HepG2 (cell line): Measurements from ENCODE around the gene GDA. TPM values are rescaled to one million over a fixed set of nuclear protein-coding genes. Genes with fewer than 3 reads are reported as not detected.

ENCODE experiments used
- HMGA1 ChIP-seq: sonication (generic); formaldehyde crosslinking; conservative IDR thresholded peaks from 2 replicates; pipeline ENCODE4 v1.4.0; 2020; ENCODE audit warnings: missing genetic modification reagents
- HOXA3 ChIP-seq: sonication (generic); formaldehyde crosslinking; IDR thresholded peaks from 2 replicates; pipeline ENCODE4 v1.5.0; 2020; ENCODE audit warnings: missing genetic modification reagents
- KAT2B ChIP-seq: fragments of 150-350 bp; IDR thresholded peaks from 2 replicates; pipeline ENCODE4 v1.6.1; 2014; ENCODE audit warnings: low read depth, low read length, borderline replicate concordance
- KLF16 ChIP-seq, 2 experiments: sonication (generic) in 1 of 2; formaldehyde crosslinking in 1 of 2; IDR thresholded peaks; 2 replicates each; pipeline versions ENCODE4 v1.6.1 to v1.8.0; 2016 to 2023; ENCODE audit warnings: missing genetic modification reagents in 2 of 2, missing compliant biosample characterization in 1 of 2
- NR2F6 ChIP-seq, 2 experiments: IDR thresholded peaks; 2 replicates each; pipeline ENCODE4 v1.6.1; 2016; ENCODE audit warnings: antibody characterized with exemption in 1 of 2, mild to moderate bottlenecking in 1 of 2
- PAWR ChIP-seq: sonication (generic); formaldehyde crosslinking; IDR thresholded peaks from 2 replicates; pipeline ENCODE4 v1.4.0; 2020; ENCODE audit warnings: missing genetic modification reagents, mild to moderate bottlenecking, borderline replicate concordance
- PITX1 ChIP-seq: sonication (generic); formaldehyde crosslinking; IDR thresholded peaks from 2 replicates; pipeline ENCODE4 v1.5.1; 2020; ENCODE audit warnings: mild to moderate bottlenecking, missing genetic modification reagents
- PLRG1 ChIP-seq: fragments of 450-650 bp; conservative IDR thresholded peaks from 2 replicates; pipeline ENCODE4 v1.6.1; 2016
- POLR2A ChIP-seq, 2 experiments: IDR thresholded peaks; 2 replicates each; pipeline ENCODE4 v1.6.1; 2011; ENCODE audit warnings: low read depth in 2 of 2, low read length in 2 of 2, mild to moderate bottlenecking in 1 of 2, moderate library complexity in 1 of 2; ENCODE audit not compliant: insufficient read depth in 1 of 2
- SOX13 ChIP-seq, 3 experiments: fragments of 450-650 bp in 1 of 3; sonication (generic) in 1 of 3; formaldehyde crosslinking in 1 of 3; IDR thresholded peaks in 2 of 3; conservative IDR thresholded peaks in 1 of 3; 2 replicates each; pipeline versions ENCODE4 v1.5.0 to v1.6.1; 2016 to 2020; ENCODE audit warnings: antibody characterized with exemption in 1 of 3, mild to moderate bottlenecking in 1 of 3, missing compliant biosample characterization in 1 of 3, missing genetic modification reagents in 1 of 3, moderate library complexity in 1 of 3
- TBP ChIP-seq: sonication (generic); formaldehyde crosslinking; IDR thresholded peaks from 2 replicates; pipeline ENCODE4 v1.5.0; 2020; ENCODE audit warnings: missing genetic modification reagents
- ZBTB1 ChIP-seq: sonication (generic); formaldehyde crosslinking; IDR thresholded peaks from 2 replicates; pipeline ENCODE4 v1.4.0; 2020; ENCODE audit warnings: missing genetic modification reagents, borderline replicate concordance
- ZBTB38 ChIP-seq: sonication (generic); formaldehyde crosslinking; IDR thresholded peaks from 2 replicates; pipeline ENCODE4 v1.5.1; 2020; ENCODE audit warnings: mild to moderate bottlenecking, missing genetic modification reagents
- ZNF292 ChIP-seq: sonication (generic); formaldehyde crosslinking; IDR thresholded peaks from 2 replicates; pipeline ENCODE4 v1.8.1; 2022; ENCODE audit warnings: mild to moderate bottlenecking, low read depth, missing genetic modification reagents, borderline replicate concordance
- ZNF556 ChIP-seq: sonication (generic); formaldehyde crosslinking; IDR thresholded peaks from 2 replicates; pipeline ENCODE4 v1.4.0; 2020; ENCODE audit warnings: mild to moderate bottlenecking, missing genetic modification reagents, borderline replicate concordance
- ZNF644 ChIP-seq: IDR thresholded peaks from 2 replicates; pipeline ENCODE4 v1.6.1; 2016; ENCODE audit warnings: low read depth
- ZNF740 ChIP-seq: sonication (generic); formaldehyde crosslinking; IDR thresholded peaks from 2 replicates; pipeline ENCODE4 v1.4.0; 2020; ENCODE audit warnings: missing genetic modification reagents
- ZNF891 ChIP-seq: sonication (generic); formaldehyde crosslinking; IDR thresholded peaks from 2 replicates; pipeline ENCODE4 v1.5.0; 2020; ENCODE audit warnings: mild to moderate bottlenecking, missing genetic modification reagents
- polyA plus RNA-seq, 8 experiments: library from polyadenylated mRNA; depleted of rRNA in 3 of 8; stranded (reverse) in 7 of 8; unstranded in 1 of 8; fragments of >200 nt; fragmentation: Illumina TruSeq in 4 of 8; extraction: Trizol in 4 of 8; gene quantifications; 2 replicates each; pipeline versions ENCODE4 v1.2.1 to v1.2.3, GENCODE V29; 2011 to 2016; ENCODE audit warnings: low read depth in 4 of 8, missing spikeins in 1 of 8, mixed read lengths in 1 of 8; ENCODE audit not compliant: insufficient read depth in 1 of 8
- total RNA-seq, 5 experiments: library from RNA; depleted of rRNA; stranded (reverse); fragments of >200 nt; fragmentation: Illumina TruSeq; extraction: Trizol; gene quantifications; 2 replicates each; pipeline ENCODE4 v1.2.3, GENCODE V29; 2016; ENCODE audit warnings: low read depth in 1 of 5
- TF ChIP-seq, protein P1 (sequence below): sonication (generic); formaldehyde crosslinking; IDR thresholded peaks from 2 replicates; pipeline ENCODE4 v1.5.0; 2020; ENCODE audit warnings: mild to moderate bottlenecking, missing genetic modification reagents
- TF ChIP-seq, protein P2 (sequence below), 2 experiments: sonication (generic) in 1 of 2; formaldehyde crosslinking in 1 of 2; IDR thresholded peaks; 2 replicates each; pipeline versions ENCODE4 v1.4.0 to v1.6.1; 2018 to 2020; ENCODE audit warnings: missing genetic modification reagents in 2 of 2, borderline replicate concordance in 1 of 2, low read depth in 1 of 2, mild to moderate bottlenecking in 1 of 2, missing biosample characterization in 1 of 2
- TF ChIP-seq, protein P3 (sequence below): IDR thresholded peaks from 2 replicates; pipeline ENCODE4 v1.6.1; 2012; ENCODE audit warnings: low read length, improper control_type of control experiment
- TF ChIP-seq, protein P4 (sequence below): IDR thresholded peaks from 2 replicates; pipeline ENCODE4 v1.6.1; 2016; ENCODE audit warnings: low read depth

GDA gene
- total and polyA plus RNA-seq, 2 of the 13 experiments (the other 11 are each of a cell fraction or from before 2014, with no cell fraction given) = 0.15 to 0.99 TPM

DNA sequence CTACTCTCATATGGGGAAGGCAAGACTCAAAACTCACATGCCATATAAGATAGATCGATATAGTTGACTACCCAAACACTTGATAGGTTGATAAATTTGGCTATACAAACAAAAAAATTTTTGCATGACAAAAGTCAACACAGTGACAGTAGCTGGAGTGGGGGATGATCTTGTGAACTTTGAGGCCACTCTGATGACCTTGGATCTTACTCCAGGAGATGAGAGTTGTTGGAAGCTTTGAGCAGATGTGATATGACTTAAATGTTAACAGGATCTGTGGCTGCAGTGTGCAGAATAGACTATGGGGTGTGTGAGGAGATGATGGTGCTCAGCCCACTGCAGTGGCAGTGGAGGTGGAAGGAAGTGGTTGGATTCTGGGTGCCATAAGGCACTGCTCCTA lies 114.3 kb downstream of the GDA start (continued):
- TF ChIP-seq, protein P1, sequence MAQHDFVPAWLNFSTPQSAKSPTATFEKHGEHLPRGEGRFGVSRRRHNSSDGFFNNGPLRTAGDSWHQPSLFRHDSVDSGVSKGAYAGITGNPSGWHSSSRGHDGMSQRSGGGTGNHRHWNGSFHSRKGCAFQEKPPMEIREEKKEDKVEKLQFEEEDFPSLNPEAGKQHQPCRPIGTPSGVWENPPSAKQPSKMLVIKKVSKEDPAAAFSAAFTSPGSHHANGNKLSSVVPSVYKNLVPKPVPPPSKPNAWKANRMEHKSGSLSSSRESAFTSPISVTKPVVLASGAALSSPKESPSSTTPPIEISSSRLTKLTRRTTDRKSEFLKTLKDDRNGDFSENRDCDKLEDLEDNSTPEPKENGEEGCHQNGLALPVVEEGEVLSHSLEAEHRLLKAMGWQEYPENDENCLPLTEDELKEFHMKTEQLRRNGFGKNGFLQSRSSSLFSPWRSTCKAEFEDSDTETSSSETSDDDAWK = no peak
- TF ChIP-seq HOXA3 (no peak), TBP (CRISPR knock-in tag) (no peak), ZNF644 (no peak), ZNF556 (CRISPR knock-in tag) (no peak), NR2F6 (IDR thresholded peaks at IDR 0.05) (peak; percentile 39; the same call in 1 of the 2 replicates), NR2F6 (CRISPR knock-in tag; IDR thresholded peaks at IDR 0.05) (peak; percentile 52), ZNF292 (CRISPR knock-in tag) (no peak), ZNF740 (CRISPR knock-in tag) (no peak), HMGA1 (CRISPR knock-in tag) (no peak), ZNF891 (no peak), PITX1 (no peak), POLR2A (IDR thresholded peaks at IDR 0.05; ENCODE audit: insufficient read depth in 1 of 2, low read depth in 2 of 2, low read length in 2 of 2) (no peak), KLF16 (CRISPR knock-in tag; IDR thresholded peaks at IDR 0.05) (no peak), PAWR (CRISPR knock-in tag) (no peak), ZBTB38 (CRISPR knock-in tag) (no peak), PLRG1 (no peak), ZBTB1 (CRISPR knock-in tag) (no peak), SOX13 (IDR thresholded peaks at IDR 0.05) (0 out of 2 replicates have a peak, but pooled peaks have one; percentile 33), SOX13 (CRISPR knock-in tag; conservative IDR thresholded peaks at IDR 0.05 in 1 of 2, IDR thresholded peaks at IDR 0.05 in 1 of 2) (peak in 1 of 2 experiments; percentile 82; a peak in 2 of 4 replicates), KAT2B (no peak)
- TF ChIP-seq, protein P2, sequence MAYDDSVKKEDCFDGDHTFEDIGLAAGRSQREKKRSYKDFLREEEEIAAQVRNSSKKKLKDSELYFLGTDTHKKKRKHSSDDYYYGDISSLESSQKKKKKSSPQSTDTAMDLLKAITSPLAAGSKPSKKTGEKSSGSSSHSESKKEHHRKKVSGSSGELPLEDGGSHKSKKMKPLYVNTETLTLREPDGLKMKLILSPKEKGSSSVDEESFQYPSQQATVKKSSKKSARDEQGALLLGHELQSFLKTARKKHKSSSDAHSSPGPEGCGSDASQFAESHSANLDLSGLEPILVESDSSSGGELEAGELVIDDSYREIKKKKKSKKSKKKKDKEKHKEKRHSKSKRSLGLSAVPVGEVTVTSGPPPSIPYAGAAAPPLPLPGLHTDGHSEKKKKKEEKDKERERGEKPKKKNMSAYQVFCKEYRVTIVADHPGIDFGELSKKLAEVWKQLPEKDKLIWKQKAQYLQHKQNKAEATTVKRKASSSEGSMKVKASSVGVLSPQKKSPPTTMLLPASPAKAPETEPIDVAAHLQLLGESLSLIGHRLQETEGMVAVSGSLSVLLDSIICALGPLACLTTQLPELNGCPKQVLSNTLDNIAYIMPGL (CRISPR knock-in tag; IDR thresholded peaks at IDR 0.05; ENCODE audit: borderline replicate concordance in 1 of 2, low read depth in 1 of 2) = no peak
- TF ChIP-seq, protein P3, sequence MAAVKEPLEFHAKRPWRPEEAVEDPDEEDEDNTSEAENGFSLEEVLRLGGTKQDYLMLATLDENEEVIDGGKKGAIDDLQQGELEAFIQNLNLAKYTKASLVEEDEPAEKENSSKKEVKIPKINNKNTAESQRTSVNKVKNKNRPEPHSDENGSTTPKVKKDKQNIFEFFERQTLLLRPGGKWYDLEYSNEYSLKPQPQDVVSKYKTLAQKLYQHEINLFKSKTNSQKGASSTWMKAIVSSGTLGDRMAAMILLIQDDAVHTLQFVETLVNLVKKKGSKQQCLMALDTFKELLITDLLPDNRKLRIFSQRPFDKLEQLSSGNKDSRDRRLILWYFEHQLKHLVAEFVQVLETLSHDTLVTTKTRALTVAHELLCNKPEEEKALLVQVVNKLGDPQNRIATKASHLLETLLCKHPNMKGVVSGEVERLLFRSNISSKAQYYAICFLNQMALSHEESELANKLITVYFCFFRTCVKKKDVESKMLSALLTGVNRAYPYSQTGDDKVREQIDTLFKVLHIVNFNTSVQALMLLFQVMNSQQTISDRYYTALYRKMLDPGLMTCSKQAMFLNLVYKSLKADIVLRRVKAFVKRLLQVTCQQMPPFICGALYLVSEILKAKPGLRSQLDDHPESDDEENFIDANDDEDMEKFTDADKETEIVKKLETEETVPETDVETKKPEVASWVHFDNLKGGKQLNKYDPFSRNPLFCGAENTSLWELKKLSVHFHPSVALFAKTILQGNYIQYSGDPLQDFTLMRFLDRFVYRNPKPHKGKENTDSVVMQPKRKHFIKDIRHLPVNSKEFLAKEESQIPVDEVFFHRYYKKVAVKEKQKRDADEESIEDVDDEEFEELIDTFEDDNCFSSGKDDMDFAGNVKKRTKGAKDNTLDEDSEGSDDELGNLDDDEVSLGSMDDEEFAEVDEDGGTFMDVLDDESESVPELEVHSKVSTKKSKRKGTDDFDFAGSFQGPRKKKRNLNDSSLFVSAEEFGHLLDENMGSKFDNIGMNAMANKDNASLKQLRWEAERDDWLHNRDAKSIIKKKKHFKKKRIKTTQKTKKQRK = no peak
- TF ChIP-seq, protein P4, sequence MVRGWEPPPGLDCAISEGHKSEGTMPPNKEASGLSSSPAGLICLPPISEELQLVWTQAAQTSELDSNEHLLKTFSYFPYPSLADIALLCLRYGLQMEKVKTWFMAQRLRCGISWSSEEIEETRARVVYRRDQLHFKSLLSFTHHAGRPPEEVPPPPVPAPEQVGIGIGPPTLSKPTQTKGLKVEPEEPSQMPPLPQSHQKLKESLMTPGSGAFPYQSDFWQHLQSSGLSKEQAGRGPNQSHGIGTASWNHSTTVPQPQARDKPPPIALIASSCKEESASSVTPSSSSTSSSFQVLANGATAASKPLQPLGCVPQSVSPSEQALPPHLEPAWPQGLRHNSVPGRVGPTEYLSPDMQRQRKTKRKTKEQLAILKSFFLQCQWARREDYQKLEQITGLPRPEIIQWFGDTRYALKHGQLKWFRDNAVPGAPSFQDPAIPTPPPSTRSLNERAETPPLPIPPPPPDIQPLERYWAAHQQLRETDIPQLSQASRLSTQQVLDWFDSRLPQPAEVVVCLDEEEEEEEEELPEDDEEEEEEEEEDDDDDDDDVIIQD (CRISPR knock-in tag) = no peak
